NOMO-1 (cell line): Measurements from ENCODE around the gene INTS6.

ENCODE experiments used
- DNase-seq, 2 experiments: peaks; one replicate each; lab custom pipeline; 2025; ENCODE audit not compliant: unreplicated experiment in 2 of 2; lab: John Stamatoyannopoulos, UW

The INTS6 gene

GRCh38 chr13:51355217-51355616 lies 97.6 kb downstream of the INTS6 start:
- DNase-seq: no peak

GRCh38 chr13:51349016-51349415 lies 103.8 kb downstream of the INTS6 start:
- no peak for DNase-seq

GRCh38 chr13:51348069-51348967 lies 104.5 kb downstream of the INTS6 start:
- DNase-seq: no peak

- DNase-seq: no peak
These were observed 105.7 kb downstream of the INTS6 start for GRCh38 chr13:51347099-51347498.

- no peak for DNase-seq
These were observed 106.4 kb downstream of the INTS6 start for GRCh38 chr13:51346397-51346796.

GRCh38 chr13:51343475-51343874 lies 109.4 kb downstream of the INTS6 start:
- DNase-seq: no peak

GRCh38 chr13:51342706-51343105 lies 110.1 kb downstream of the INTS6 start:
- DNase-seq: no peak

- DNase-seq: no peak
These were observed 111.0 kb downstream of the INTS6 start for GRCh38 chr13:51341791-51342190.

- no peak for DNase-seq
These were observed 111.6 kb downstream of the INTS6 start for GRCh38 chr13:51341232-51341631.

- no peak for DNase-seq
These were observed 112.7 kb downstream of the INTS6 start for GRCh38 chr13:51339952-51340732.

GRCh38 chr13:51339354-51339753 lies 113.5 kb downstream of the INTS6 start, which contains the start of gene SERPINE3:
TSS of gene SERPINE3 (plus strand) at chr13:51339691. CDS start at chr13:51341092, 1,401 bp downstream.
- DNase-seq: no peak

- no peak for DNase-seq
These were observed 116.1 kb downstream of the INTS6 start for GRCh38 chr13:51336746-51337145.

- no peak for DNase-seq
These were observed 119.0 kb downstream of the INTS6 start for GRCh38 chr13:51333826-51334225.

- no peak for DNase-seq
These were observed 119.4 kb downstream of the INTS6 start for GRCh38 chr13:51333421-51333820.

- DNase-seq: no peak
These were observed 120.1 kb downstream of the INTS6 start for GRCh38 chr13:51332566-51333361.

- no peak for DNase-seq
These were observed 121.4 kb downstream of the INTS6 start for GRCh38 chr13:51331354-51331861.

GRCh38 chr13:51330791-51331190 lies 122.0 kb downstream of the INTS6 start:
- peak; percentile 77 to 80 for DNase-seq

- DNase-seq: peak in 1 of 2 experiments; percentile 7
These were observed 123.2 kb downstream of the INTS6 start for GRCh38 chr13:51329606-51330005.

- DNase-seq: no peak
These were observed 124.3 kb downstream of the INTS6 start for GRCh38 chr13:51328488-51328887.

- DNase-seq: no peak
These were observed 124.9 kb downstream of the INTS6 start for GRCh38 chr13:51327961-51328360.

- no peak for DNase-seq
These were observed 126.1 kb downstream of the INTS6 start for GRCh38 chr13:51326777-51327176.
